SK-N-SH (cell line): ENCODE results near the gene TCF3. TPM values are rescaled to one million over a fixed set of nuclear protein-coding genes. Genes with fewer than 3 reads are reported as not detected.
A peak's percentile ranks its signal among the peaks of the same experiment; 100 is the strongest.

Experiments used
- CTCF ChIA-PET: fragments of 300-600, 350-600 bp; formaldehyde crosslinking; extraction: SDS; loops from one replicate; lab custom pipeline; 2021; lab: Yijun Ruan, JAX
- POLR2A ChIA-PET: fragments of 350-600 bp; sonication (Branson Sonifier 250); formaldehyde crosslinking; extraction: SDS; loops from one replicate; lab custom pipeline; 2020; ENCODE audit warnings: antibody characterized with exemption, inconsistent platforms; lab: Yijun Ruan, JAX
- DNase-seq: peaks from one replicate; pipeline ENCODE4 v3.0.0; 2012
- H2AFZ ChIP-seq: fragments of 200-600 bp; sonication (generic); 2 replicates; pipeline ENCODE4 v1.8.1; 2016; ENCODE audit warnings: antibody characterized with exemption, mild to moderate bottlenecking, low read depth
- H3F3A ChIP-seq: fragments of 200-600 bp; sonication (generic); replicated peaks from 2 replicates; pipeline ENCODE3; 2016; ENCODE audit warnings: antibody characterized with exemption, mild to moderate bottlenecking; ENCODE audit not compliant: insufficient read depth
- H3K27ac ChIP-seq, 2 experiments: fragments of 200-500 bp in 1 of 2; fragments of 200-600 bp in 1 of 2; sonication (Bioruptor generic) in 1 of 2; sonication (generic), shearing (Covaris generic) in 1 of 2; 2 replicates each; pipeline versions ENCODE4 v1.5.1 to v1.6.1; 2014 to 2016; ENCODE audit warnings: low read depth in 2 of 2, inconsistent platforms in 1 of 2, low read length in 1 of 2, mild to moderate bottlenecking in 1 of 2, mixed read lengths in 1 of 2
- H3K27me3 ChIP-seq: fragments of 200-600 bp; sonication (generic), shearing (Covaris generic); 2 replicates; pipeline ENCODE4 v1.6.1; 2016; ENCODE audit warnings: mixed run types; ENCODE audit not compliant: insufficient read depth
- H3K36me3 ChIP-seq, 2 experiments: fragments of 200-500 bp in 1 of 2; fragments of 200-600 bp in 1 of 2; sonication (Bioruptor generic) in 1 of 2; sonication (generic) in 1 of 2; replicated peaks in 1 of 2; 2 replicates each; pipeline versions ENCODE3 to v1.5.1; 2014 to 2016; ENCODE audit warnings: low read length in 1 of 2, mild to moderate bottlenecking in 1 of 2; ENCODE audit not compliant: insufficient read depth in 2 of 2, control insufficient read depth in 1 of 2
- H3K4me1 ChIP-seq, 2 experiments: fragments of 200-500 bp in 1 of 2; fragments of 200-600 bp in 1 of 2; sonication (Bioruptor generic) in 1 of 2; sonication (generic), shearing (Covaris generic) in 1 of 2; 2 replicates each; pipeline versions ENCODE4 v1.5.1 to v1.6.1; 2014 to 2016; ENCODE audit warnings: low read depth in 1 of 2, low read length in 1 of 2, mixed run types in 1 of 2; ENCODE audit not compliant: insufficient read depth in 2 of 2, control insufficient read depth in 1 of 2
- H3K4me2 ChIP-seq: fragments of 200-600 bp; sonication (generic), shearing (Covaris generic); 2 replicates; pipeline ENCODE4 v1.6.1; 2017; ENCODE audit warnings: mixed run types
- H3K4me3 ChIP-seq, 2 experiments: fragments of 200-500 bp in 1 of 2; fragments of 200-600 bp in 1 of 2; sonication (Bioruptor generic) in 1 of 2; sonication (generic), shearing (Covaris generic) in 1 of 2; 2 replicates each; pipeline versions ENCODE4 v1.5.1 to v1.8.1; 2014 to 2016; ENCODE audit warnings: low read depth in 2 of 2, inconsistent platforms in 1 of 2, low read length in 1 of 2, mild to moderate bottlenecking in 1 of 2, mixed read lengths in 1 of 2, moderate library complexity in 1 of 2
- H3K79me2 ChIP-seq: fragments of 200-600 bp; sonication (generic); 2 replicates; pipeline ENCODE4 v1.8.1; 2017; ENCODE audit warnings: mild to moderate bottlenecking; ENCODE audit not compliant: insufficient read depth
- H3K9ac ChIP-seq: fragments of 200-600 bp; sonication (generic); 2 replicates; pipeline ENCODE4 v1.6.1; 2017; ENCODE audit warnings: mixed run types
- H3K9me2 ChIP-seq: fragments of 200-600 bp; sonication (generic); 2 replicates; pipeline ENCODE4 v1.6.1; 2017; ENCODE audit warnings: mixed run types
- H3K9me3 ChIP-seq: fragments of 200-600 bp; sonication (generic); 2 replicates; pipeline ENCODE4 v1.6.1; 2017; ENCODE audit warnings: mixed run types, mild to moderate bottlenecking, moderate library complexity
- H4K20me1 ChIP-seq: fragments of 200-600 bp; sonication (generic); 2 replicates; pipeline ENCODE4 v1.6.1; 2017; ENCODE audit warnings: mild to moderate bottlenecking, mixed run types; ENCODE audit not compliant: insufficient read depth
- ELF1 ChIP-seq: IDR thresholded peaks from 2 replicates; pipeline ENCODE4 v1.4.0; 2012
- EP300 ChIP-seq, 2 experiments: IDR thresholded peaks; 2 replicates each; pipeline versions ENCODE4 v1.4.0 to v1.6.1; 2012; ENCODE audit warnings: borderline replicate concordance in 1 of 2, low read depth in 1 of 2, low read length in 1 of 2
- GABPA ChIP-seq: IDR thresholded peaks from 2 replicates; pipeline ENCODE4 v1.4.0; 2012; ENCODE audit warnings: low read depth, mild to moderate bottlenecking
- GATA2 ChIP-seq: sonication (generic); formaldehyde crosslinking; IDR thresholded peaks from 2 replicates; pipeline ENCODE4 v1.5.0; 2020; ENCODE audit warnings: mild to moderate bottlenecking, missing genetic modification reagents
- IRF3 ChIP-seq: fragments of 150-350 bp; IDR thresholded peaks from 2 replicates; pipeline ENCODE4 v1.6.1; 2016; ENCODE audit warnings: mild to moderate bottlenecking, low read depth, low read length
- JUND ChIP-seq: IDR thresholded peaks from 2 replicates; pipeline ENCODE4 v1.4.0; 2012
- MXI1 ChIP-seq: IDR thresholded peaks from 2 replicates; pipeline ENCODE4 v1.6.1; 2012; ENCODE audit warnings: mild to moderate bottlenecking, low read depth, low read length, improper control_type of control experiment
- NFIC ChIP-seq: IDR thresholded peaks from 2 replicates; pipeline ENCODE4 v1.4.0; 2012; ENCODE audit warnings: borderline replicate concordance
- POLR2AphosphoS5 ChIP-seq: IDR thresholded peaks from 2 replicates; pipeline ENCODE4 v1.6.1; 2012; ENCODE audit warnings: low read depth, low read length
- RAD21 ChIP-seq: IDR thresholded peaks from 2 replicates; pipeline ENCODE4 v1.6.1; 2012; ENCODE audit warnings: mild to moderate bottlenecking, low read length
- RCOR1 ChIP-seq: fragments of 150-350 bp; IDR thresholded peaks from 2 replicates; pipeline ENCODE4 v1.6.1; 2017; ENCODE audit warnings: antibody characterized with exemption, low read length
- RFX5 ChIP-seq: IDR thresholded peaks from 2 replicates; pipeline ENCODE4 v1.6.1; 2012; ENCODE audit warnings: mild to moderate bottlenecking, improper control_type of control experiment, low read length
- SIN3A ChIP-seq: IDR thresholded peaks from 2 replicates; pipeline ENCODE4 v1.6.1; 2012; ENCODE audit warnings: low read depth, mild to moderate bottlenecking, low read length, moderate library complexity, borderline replicate concordance
- SMC3 ChIP-seq: IDR thresholded peaks from 2 replicates; pipeline ENCODE4 v1.6.1; 2012; ENCODE audit warnings: low read depth, low read length, improper control_type of control experiment
- TCF12 ChIP-seq: IDR thresholded peaks from 2 replicates; pipeline ENCODE4 v1.4.0; 2012
- TEAD4 ChIP-seq: IDR thresholded peaks from 2 replicates; pipeline ENCODE4 v1.4.0; 2012; ENCODE audit warnings: mild to moderate bottlenecking, borderline replicate concordance; ENCODE audit not compliant: insufficient read depth
- USF1 ChIP-seq: IDR thresholded peaks from 2 replicates; pipeline ENCODE4 v1.4.0; 2012; ENCODE audit warnings: low read depth, borderline replicate concordance
- YY1 ChIP-seq: IDR thresholded peaks from 2 replicates; pipeline ENCODE4 v1.4.0; 2012; ENCODE audit warnings: low read depth, mild to moderate bottlenecking
- WGBS: methylation state at CpG from one replicate; pipeline ENCODE4 v1.1.6; 2017; ENCODE audit warnings: low lambda C conversion rate; 5-methylcytosine and 5-hydroxymethylcytosine counted together
- polyA plus RNA-seq, 3 experiments: library from polyadenylated mRNA; depleted of rRNA; stranded (reverse); fragments of >200 nt; gene quantifications; 2 replicates each; pipeline ENCODE4 v1.2.3, GENCODE V29; 2012
- TF ChIP-seq, protein P1 (sequence below): fragments of 200-600 bp; sonication (generic); IDR thresholded peaks from 2 replicates; pipeline ENCODE4 v1.6.1; 2017; ENCODE audit warnings: antibody characterized with exemption, mild to moderate bottlenecking, moderate library complexity

The TCF3 gene
- polyA plus RNA-seq, 1 of the 3 experiments (the other 2 are of a cell fraction) = 104 TPM

- TF ChIP-seq IRF3 (no peak), USF1 (no peak), TCF12 (no peak), RFX5 (no peak), SIN3A (no peak), ELF1 (no peak), TEAD4 (no peak), EP300 (IDR thresholded peaks at IDR 0.05; ENCODE audit: borderline replicate concordance in 1 of 2, low read depth in 1 of 2, low read length in 1 of 2) (no peak)
These were observed 25.9 kb downstream of the TCF3 start (continued) for GRCh38 chr19:1626417-1627010.

- Histone ChIP-seq H3K4me1 (no peaks in the 10 kb centered on the region), H3F3A (peaks cover 2% of the 10 kb centered on the region), H3K27me3 (no peaks in the 10 kb centered on the region), H3K9me2 (no peaks in the 10 kb centered on the region), H3K9me3 (no peaks in the 10 kb centered on the region), H3K79me2 (0 out of 2 replicates have a peak, but pooled peaks cover 8% of the 10 kb centered on the region), H3K4me3 (no peak overlapping the region), H3K27ac (no peak overlapping the region), H4K20me1 (0 out of 2 replicates have a peak, but pooled peaks cover 3% of the 10 kb centered on the region), H2AFZ (no peak overlapping the region), H3K4me2 (no peak overlapping the region), H3K9ac (no peak overlapping the region), H3K36me3 (peaks cover 0 to 51% of the 10 kb centered on the region in 2 experiments)
- POLR2A ChIA-PET = no interaction called here
- WGBS = 83% methylated on average over 19 of the region's 23 CpGs
- TF ChIP-seq RAD21 (peak; percentile 58), YY1 (peak; percentile 74; the same call in 1 of the 2 replicates), JUND (no peak), SIN3A (no peak), GABPA (no peak), NFIC (no peak), SMC3 (peak; percentile 34; the same call in 1 of the 2 replicates), MXI1 (no peak), POLR2AphosphoS5 (no peak), USF1 (no peak), GATA2 (CRISPR knock-in tag) (no peak), RCOR1 (no peak)
- TF ChIP-seq, protein P1, sequence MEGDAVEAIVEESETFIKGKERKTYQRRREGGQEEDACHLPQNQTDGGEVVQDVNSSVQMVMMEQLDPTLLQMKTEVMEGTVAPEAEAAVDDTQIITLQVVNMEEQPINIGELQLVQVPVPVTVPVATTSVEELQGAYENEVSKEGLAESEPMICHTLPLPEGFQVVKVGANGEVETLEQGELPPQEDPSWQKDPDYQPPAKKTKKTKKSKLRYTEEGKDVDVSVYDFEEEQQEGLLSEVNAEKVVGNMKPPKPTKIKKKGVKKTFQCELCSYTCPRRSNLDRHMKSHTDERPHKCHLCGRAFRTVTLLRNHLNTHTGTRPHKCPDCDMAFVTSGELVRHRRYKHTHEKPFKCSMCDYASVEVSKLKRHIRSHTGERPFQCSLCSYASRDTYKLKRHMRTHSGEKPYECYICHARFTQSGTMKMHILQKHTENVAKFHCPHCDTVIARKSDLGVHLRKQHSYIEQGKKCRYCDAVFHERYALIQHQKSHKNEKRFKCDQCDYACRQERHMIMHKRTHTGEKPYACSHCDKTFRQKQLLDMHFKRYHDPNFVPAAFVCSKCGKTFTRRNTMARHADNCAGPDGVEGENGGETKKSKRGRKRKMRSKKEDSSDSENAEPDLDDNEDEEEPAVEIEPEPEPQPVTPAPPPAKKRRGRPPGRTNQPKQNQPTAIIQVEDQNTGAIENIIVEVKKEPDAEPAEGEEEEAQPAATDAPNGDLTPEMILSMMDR = peak; percentile 71
- CTCF ChIA-PET = interaction anchor here (0.8 to 1.8 kb wide), 6 partner anchors 11 to 172 kb away, joined by 3 to 8 read pairs (median 4); no protein-coding TSS in a partner anchor
- peak; percentile 88 for DNase-seq
These were observed 28.0 kb downstream of the TCF3 start for GRCh38 chr19:1624458-1624857.
